Natural killer cell (primary cell): ENCODE results near the gene CYB561D1. TPM values are rescaled to one million over a fixed set of nuclear protein-coding genes. Genes with fewer than 3 reads are reported as not detected.
A peak's percentile ranks its signal among the peaks of the same experiment; 100 is the strongest.

Experiments used
- ATAC-seq, 3 donors: fragments of 150-1000 bp in 2 of 3; fragments of 200-7000 bp in 1 of 3; cut with Tn5 transposase; 1 replicate in 1 of 3; 2 replicates in 2 of 3; pipeline ENCODE4 v1.10.0; 2021; ENCODE audit warnings: mild to moderate bottlenecking in 2 of 3, moderate library complexity in 2 of 3
- DNase-seq, 2 donors: peaks; one replicate each; pipeline versions ENCODE4 v3.0.0 to v3.0.0-alpha.2; 2013 to 2021; ENCODE audit warnings: mixed read lengths in 1 of 2
- H3K27ac ChIP-seq: one replicate; pipeline ENCODE4 v1.5.1; 2013; ENCODE audit warnings: mild to moderate bottlenecking, low read length
- H3K27me3 ChIP-seq: one replicate; pipeline ENCODE4 v1.6.1; 2013; ENCODE audit warnings: low read length; ENCODE audit not compliant: control insufficient read depth, insufficient read depth
- H3K36me3 ChIP-seq: one replicate; pipeline ENCODE4 v1.6.1; 2013; ENCODE audit warnings: low read length; ENCODE audit not compliant: control insufficient read depth, insufficient read depth
- H3K4me1 ChIP-seq: one replicate; pipeline ENCODE4 v1.6.1; 2013; ENCODE audit warnings: low read length; ENCODE audit not compliant: control insufficient read depth, insufficient read depth
- H3K4me3 ChIP-seq: one replicate; pipeline ENCODE4 v1.5.1; 2013; ENCODE audit warnings: low read length
- H3K9me3 ChIP-seq: one replicate; pipeline ENCODE4 v1.6.1; 2013; ENCODE audit warnings: low read length; ENCODE audit not compliant: control insufficient read depth, insufficient read depth
- H3K27ac Mint-ChIP-seq, 2 donors: one replicate each; pipeline ENCODE4 v1.8.0; 2022; ENCODE audit warnings: mild to moderate bottlenecking in 2 of 2, mixed read lengths in 2 of 2, moderate library complexity in 1 of 2
- H3K27me3 Mint-ChIP-seq, 2 donors: one replicate each; pipeline ENCODE4 v1.8.0; 2022; ENCODE audit warnings: low read depth in 2 of 2, mixed read lengths in 2 of 2
- H3K36me3 Mint-ChIP-seq: one replicate; pipeline ENCODE4 v1.8.0; 2022; ENCODE audit warnings: mixed read lengths
- H3K4me1 Mint-ChIP-seq, 2 donors: one replicate each; pipeline ENCODE4 v1.8.0; 2022; ENCODE audit warnings: mixed read lengths in 2 of 2
- H3K4me3 Mint-ChIP-seq: one replicate; pipeline ENCODE4 v1.8.0; 2022; ENCODE audit warnings: mild to moderate bottlenecking, moderate library complexity, mixed read lengths
- H3K9me3 Mint-ChIP-seq, 2 donors: one replicate each; pipeline ENCODE4 v1.8.0; 2022; ENCODE audit warnings: mixed read lengths in 2 of 2
- WGBS: methylation state at CpG from one replicate; pipeline ENCODE4 v1.1.7; 2013; ENCODE audit warnings: missing lambda C conversion rate; ENCODE audit not compliant: insufficient coverage; 5-methylcytosine and 5-hydroxymethylcytosine counted together
- intact Hi-C: fragments of 100-400 bp; cut with micrococcal nuclease; formaldehyde crosslinking; loops from one replicate; pipeline ENCODE4 v1.14.2; 2022
- total RNA-seq, 4 donors: library from RNA; stranded (reverse); fragments of 120-200 nt in 1 of 4; gene quantifications; one replicate each; pipeline versions ENCODE4 v1.2.3 to v1.2.4, GENCODE V29; 2013 to 2022
- TF ChIP-seq, protein P1 (sequence below): fragments of 200-600 bp; IDR thresholded peaks from one replicate; pipeline ENCODE4 v1.8.0; 2022; ENCODE audit warnings: antibody characterized with exemption

CYB561D1 gene
- total RNA-seq, 3 donors from 2014 or later (not counting 1 experiment from before 2014, with no cell fraction given): 21.1 to 36.0 (median 34.7) TPM

DNA sequence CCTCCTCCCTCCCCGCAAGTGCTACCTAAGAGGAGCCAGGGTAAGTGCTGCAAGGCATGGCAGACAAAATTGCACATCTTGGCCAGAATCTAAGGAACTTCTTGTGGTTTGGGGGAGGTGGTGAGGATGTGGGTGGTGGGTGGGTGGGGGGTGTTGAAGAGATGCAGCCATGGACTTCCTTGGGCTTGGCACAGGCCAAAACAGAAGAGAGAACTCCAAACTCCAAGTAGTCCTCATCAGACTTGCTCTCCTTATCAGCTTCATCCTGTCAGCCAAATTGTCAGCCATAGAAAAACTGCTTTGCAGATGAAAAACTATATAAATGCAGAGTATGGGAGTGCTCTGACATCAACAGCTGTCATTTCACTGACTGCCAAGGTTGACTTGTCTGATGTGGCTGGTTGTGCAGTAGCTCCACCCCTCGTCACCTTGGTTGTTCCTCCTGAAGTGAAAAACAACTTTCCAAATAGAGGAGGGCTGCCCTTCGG is 8.5 kb downstream of the CYB561D1 start:
- Mint-ChIP-seq H3K27ac (peak overlapping the region; percentile 81 to 82), H3K9me3 (no peaks in the 10 kb centered on the region), H3K36me3 (no peaks in the 10 kb centered on the region), H3K4me1 (peaks cover 62 to 67% of the 10 kb centered on the region in 2 donors), H3K4me3 (peak overlapping the region; percentile 90), H3K27me3 (no peaks in the 10 kb centered on the region)
- 28% methylated on average over 3 of the region's 3 CpGs for WGBS
- peaks cover 80% of the 10 kb centered on the region for H3K4me1 ChIP-seq
- peak overlapping the region; percentile 66 for H3K27ac ChIP-seq
- H3K27me3 ChIP-seq: no peaks in the 10 kb centered on the region
- TF ChIP-seq, protein P1, sequence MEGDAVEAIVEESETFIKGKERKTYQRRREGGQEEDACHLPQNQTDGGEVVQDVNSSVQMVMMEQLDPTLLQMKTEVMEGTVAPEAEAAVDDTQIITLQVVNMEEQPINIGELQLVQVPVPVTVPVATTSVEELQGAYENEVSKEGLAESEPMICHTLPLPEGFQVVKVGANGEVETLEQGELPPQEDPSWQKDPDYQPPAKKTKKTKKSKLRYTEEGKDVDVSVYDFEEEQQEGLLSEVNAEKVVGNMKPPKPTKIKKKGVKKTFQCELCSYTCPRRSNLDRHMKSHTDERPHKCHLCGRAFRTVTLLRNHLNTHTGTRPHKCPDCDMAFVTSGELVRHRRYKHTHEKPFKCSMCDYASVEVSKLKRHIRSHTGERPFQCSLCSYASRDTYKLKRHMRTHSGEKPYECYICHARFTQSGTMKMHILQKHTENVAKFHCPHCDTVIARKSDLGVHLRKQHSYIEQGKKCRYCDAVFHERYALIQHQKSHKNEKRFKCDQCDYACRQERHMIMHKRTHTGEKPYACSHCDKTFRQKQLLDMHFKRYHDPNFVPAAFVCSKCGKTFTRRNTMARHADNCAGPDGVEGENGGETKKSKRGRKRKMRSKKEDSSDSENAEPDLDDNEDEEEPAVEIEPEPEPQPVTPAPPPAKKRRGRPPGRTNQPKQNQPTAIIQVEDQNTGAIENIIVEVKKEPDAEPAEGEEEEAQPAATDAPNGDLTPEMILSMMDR: no peak
- DNase-seq (peak in 1 of 2 donors; percentile 89), ATAC-seq (peak; percentile 73 to 83 (median 75))
- no peak overlapping the region for H3K4me3 ChIP-seq
- intact Hi-C loops: no loop called here
- no peaks in the 10 kb centered on the region for H3K9me3 ChIP-seq
- peaks cover 21% of the 10 kb centered on the region for H3K36me3 ChIP-seq

DNA sequence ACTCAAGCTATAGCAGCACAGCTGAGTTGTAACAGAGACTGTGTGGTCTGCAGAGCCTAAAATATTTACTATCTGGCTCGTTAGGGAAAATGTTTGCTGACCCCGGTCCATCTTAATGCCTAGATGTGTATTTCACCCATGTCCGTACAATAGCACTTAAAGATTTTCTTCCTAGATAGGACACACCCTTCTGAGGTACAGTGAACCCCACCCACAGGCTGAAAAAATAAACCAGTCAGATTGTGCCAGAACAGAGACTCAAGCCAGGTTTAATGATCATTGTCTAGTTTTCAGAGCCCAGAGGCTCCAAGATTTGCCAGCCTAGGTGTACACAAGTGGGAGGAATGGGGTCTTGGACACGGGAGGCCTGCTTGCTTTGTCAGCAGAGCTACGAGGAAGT is 10.0 kb downstream of the CYB561D1 start:
- TF ChIP-seq, protein P1: no peak
- WGBS: 72% methylated on average over 5 of the region's 5 CpGs
- no peak for ATAC-seq
- Mint-ChIP-seq H3K9me3 (no peaks in the 10 kb centered on the region), H3K4me3 (peak overlapping the region; percentile 47), H3K27me3 (no peaks in the 10 kb centered on the region), H3K4me1 (peaks cover 74 to 79% of the 10 kb centered on the region in 2 donors), H3K36me3 (no peaks in the 10 kb centered on the region), H3K27ac (peak overlapping the region; percentile 65 to 69)
- H3K27ac ChIP-seq: peak overlapping the region; percentile 5
- peak in 1 of 2 donors; percentile 40 for DNase-seq
- H3K9me3 ChIP-seq: no peaks in the 10 kb centered on the region
- H3K27me3 ChIP-seq: no peaks in the 10 kb centered on the region
- H3K4me1 ChIP-seq: peaks cover 83% of the 10 kb centered on the region
- intact Hi-C loops: no loop called here
- no peak overlapping the region for H3K4me3 ChIP-seq
- peaks cover 9% of the 10 kb centered on the region for H3K36me3 ChIP-seq

DNA sequence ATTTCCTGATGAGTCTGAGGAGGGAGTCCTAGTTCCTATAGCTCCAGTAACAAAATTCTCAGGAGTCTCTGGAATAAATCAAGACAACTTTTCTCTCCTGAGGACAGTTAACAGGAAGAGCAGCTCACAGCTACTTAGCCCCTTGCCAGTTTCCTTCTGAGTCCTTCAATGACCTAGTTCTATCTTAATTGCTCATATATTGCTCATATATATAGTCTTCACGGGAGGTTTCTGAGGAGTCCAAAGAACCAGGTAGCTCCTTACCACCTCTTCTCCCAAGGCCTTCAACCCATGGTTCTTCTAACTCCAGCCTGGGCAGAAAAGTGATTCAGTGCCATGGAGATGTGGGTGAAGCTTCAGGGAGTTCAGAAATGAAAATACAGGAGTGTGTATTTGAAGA is 11.1 kb downstream of the CYB561D1 start:
- peaks cover 79% of the 10 kb centered on the region for H3K4me1 ChIP-seq
- Mint-ChIP-seq H3K4me1 (peaks cover 74 to 75% of the 10 kb centered on the region in 2 donors), H3K4me3 (no peak overlapping the region), H3K9me3 (no peaks in the 10 kb centered on the region), H3K27me3 (no peaks in the 10 kb centered on the region), H3K27ac (peak overlapping the region; percentile 66 to 69), H3K36me3 (no peaks in the 10 kb centered on the region)
- H3K9me3 ChIP-seq: no peaks in the 10 kb centered on the region
- H3K36me3 ChIP-seq: peaks cover 9% of the 10 kb centered on the region
- no peaks in the 10 kb centered on the region for H3K27me3 ChIP-seq
- intact Hi-C loops: no loop called here
- no peak overlapping the region for H3K27ac ChIP-seq
- 100% methylated on average over 1 of the region's 1 CpG for WGBS
- H3K4me3 ChIP-seq: no peak overlapping the region
- ATAC-seq (no peak), DNase-seq (no peak)
- TF ChIP-seq, protein P1: no peak
